DMS53 (cell line): ENCODE data around the gene HIGD2A.

Source experiments
- DNase-seq: peaks from one replicate; lab custom pipeline; 2025; lab: John Stamatoyannopoulos, UW

The HIGD2A gene

GRCh38 chr5:176388444-176389134 is at the start of gene HIGD2A, which contains the start of gene NOP16:
TSS of gene HIGD2A (plus strand) at chr5:176388751. CDS start at chr5:176388820, 69 bp downstream.
TSS of gene NOP16 (minus strand) at chr5:176388598. CDS start at chr5:176388539, 59 bp downstream.
- DNase-seq: peak; percentile 100

GRCh38 chr5:176339304-176339703 is 49.2 kb upstream of the HIGD2A start:
- no peak for DNase-seq

GRCh38 chr5:176341325-176342157 is 47.0 kb upstream of the HIGD2A start:
- no peak for DNase-seq

GRCh38 chr5:176342158-176342483 is 46.4 kb upstream of the HIGD2A start:
- no peak for DNase-seq

- DNase-seq: no peak
Measured at GRCh38 chr5:176342766-176343458, 45.6 kb upstream of the HIGD2A start.

- DNase-seq: no peak
Measured at GRCh38 chr5:176350416-176350815, 38.1 kb upstream of the HIGD2A start.

GRCh38 chr5:176352116-176352878 is 36.3 kb upstream of the HIGD2A start:
- DNase-seq: no peak

GRCh38 chr5:176353533-176353932 is 35.0 kb upstream of the HIGD2A start:
- no peak for DNase-seq

GRCh38 chr5:176355400-176356178 is 33.0 kb upstream of the HIGD2A start:
- DNase-seq: peak; percentile 54

GRCh38 chr5:176356179-176356566 is 32.4 kb upstream of the HIGD2A start:
- no peak for DNase-seq

- DNase-seq: peak; percentile 32
Measured at GRCh38 chr5:176359658-176360057, 28.9 kb upstream of the HIGD2A start.

- peak; percentile 59 for DNase-seq
Measured at GRCh38 chr5:176360894-176361436, 27.6 kb upstream of the HIGD2A start.

- peak; percentile 96 for DNase-seq
Measured at GRCh38 chr5:176361437-176362232, 26.9 kb upstream of the HIGD2A start, which contains the start of gene KIAA1191. TSS of gene KIAA1191 (minus strand) at chr5:176361764. CDS start at chr5:176359508, 2,256 bp downstream.

GRCh38 chr5:176362233-176362490 is 26.4 kb upstream of the HIGD2A start:
- no peak for DNase-seq

- DNase-seq: peak; percentile 70
Measured at GRCh38 chr5:176364765-176365350, 23.7 kb upstream of the HIGD2A start.

- peak; percentile 70 for DNase-seq
Measured at GRCh38 chr5:176365351-176366231, 23.0 kb upstream of the HIGD2A start, which contains the start of gene ARL10. TSS of gene ARL10 (plus strand) at chr5:176365487. CDS start at chr5:176365564, 77 bp downstream.

- peak; percentile 68 for DNase-seq
Measured at GRCh38 chr5:176366232-176366894, 22.2 kb upstream of the HIGD2A start.

- DNase-seq: no peak
Measured at GRCh38 chr5:176368726-176369125, 19.8 kb upstream of the HIGD2A start.
